ENCODE measurements around the gene NR3C1. TPM values are rescaled to one million over a fixed set of nuclear protein-coding genes. Genes with fewer than 3 reads are reported as not detected.

NR3C1 gene
- total and polyA plus RNA-seq, 2 of the 13 experiments (the other 11 are each of a cell fraction or from before 2014, with no cell fraction given): 10.0 to 24.3 TPM

DNA sequence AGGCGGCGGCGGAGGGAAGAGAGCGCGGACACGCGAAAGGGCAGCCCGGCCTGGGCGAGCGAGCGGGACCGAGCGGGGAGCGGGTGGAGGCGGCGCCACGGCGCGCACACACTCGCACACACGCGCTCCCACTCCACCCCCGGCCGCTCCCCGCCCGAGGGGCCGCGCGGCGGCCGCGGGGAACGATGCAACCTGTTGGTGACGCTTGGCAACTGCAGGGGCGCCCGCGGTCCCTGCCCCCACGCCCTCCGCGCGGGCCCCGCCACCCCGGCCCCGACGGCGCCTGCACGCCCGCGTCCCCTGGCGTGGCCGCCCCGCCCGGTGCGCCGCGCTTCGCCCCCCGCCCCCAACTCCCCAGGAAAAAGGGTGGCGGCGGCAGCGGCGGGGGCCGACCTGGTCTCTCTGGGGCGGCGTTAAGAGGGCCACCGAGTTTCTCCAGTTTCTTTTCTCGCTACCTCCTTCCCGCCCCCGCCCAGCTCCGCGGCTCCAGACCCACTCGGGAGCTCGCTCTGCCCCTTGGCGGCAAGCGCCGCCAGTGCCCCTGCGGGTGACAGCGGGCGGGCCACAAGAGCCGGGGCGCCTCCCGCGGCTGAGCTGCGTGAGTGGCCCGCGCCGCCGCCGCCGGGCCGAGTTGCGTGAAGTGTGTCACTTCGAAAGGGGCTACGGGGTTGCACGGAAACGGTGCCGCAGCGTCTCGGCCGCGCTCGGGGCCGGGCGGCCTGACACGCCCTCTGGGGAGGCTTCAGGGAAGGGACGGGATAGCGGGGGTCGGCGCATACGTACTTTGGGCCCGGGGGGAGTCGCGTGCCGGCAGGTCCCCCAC, at the start of gene NR3C1 (continued):
- TF ChIP-seq, protein P1, sequence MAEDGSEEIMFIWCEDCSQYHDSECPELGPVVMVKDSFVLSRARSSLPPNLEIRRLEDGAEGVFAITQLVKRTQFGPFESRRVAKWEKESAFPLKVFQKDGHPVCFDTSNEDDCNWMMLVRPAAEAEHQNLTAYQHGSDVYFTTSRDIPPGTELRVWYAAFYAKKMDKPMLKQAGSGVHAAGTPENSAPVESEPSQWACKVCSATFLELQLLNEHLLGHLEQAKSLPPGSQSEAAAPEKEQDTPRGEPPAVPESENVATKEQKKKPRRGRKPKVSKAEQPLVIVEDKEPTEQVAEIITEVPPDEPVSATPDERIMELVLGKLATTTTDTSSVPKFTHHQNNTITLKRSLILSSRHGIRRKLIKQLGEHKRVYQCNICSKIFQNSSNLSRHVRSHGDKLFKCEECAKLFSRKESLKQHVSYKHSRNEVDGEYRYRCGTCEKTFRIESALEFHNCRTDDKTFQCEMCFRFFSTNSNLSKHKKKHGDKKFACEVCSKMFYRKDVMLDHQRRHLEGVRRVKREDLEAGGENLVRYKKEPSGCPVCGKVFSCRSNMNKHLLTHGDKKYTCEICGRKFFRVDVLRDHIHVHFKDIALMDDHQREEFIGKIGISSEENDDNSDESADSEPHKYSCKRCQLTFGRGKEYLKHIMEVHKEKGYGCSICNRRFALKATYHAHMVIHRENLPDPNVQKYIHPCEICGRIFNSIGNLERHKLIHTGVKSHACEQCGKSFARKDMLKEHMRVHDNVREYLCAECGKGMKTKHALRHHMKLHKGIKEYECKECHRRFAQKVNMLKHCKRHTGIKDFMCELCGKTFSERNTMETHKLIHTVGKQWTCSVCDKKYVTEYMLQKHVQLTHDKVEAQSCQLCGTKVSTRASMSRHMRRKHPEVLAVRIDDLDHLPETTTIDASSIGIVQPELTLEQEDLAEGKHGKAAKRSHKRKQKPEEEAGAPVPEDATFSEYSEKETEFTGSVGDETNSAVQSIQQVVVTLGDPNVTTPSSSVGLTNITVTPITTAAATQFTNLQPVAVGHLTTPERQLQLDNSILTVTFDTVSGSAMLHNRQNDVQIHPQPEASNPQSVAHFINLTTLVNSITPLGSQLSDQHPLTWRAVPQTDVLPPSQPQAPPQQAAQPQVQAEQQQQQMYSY (CRISPR knock-in tag; IDR thresholded peaks at IDR 0.05): no peak
- TF ChIP-seq ZNF382 (CRISPR knock-in tag; IDR thresholded peaks at IDR 0.05; ENCODE audit: borderline replicate concordance) (no peak), ZNF570 (CRISPR knock-in tag; IDR thresholded peaks at IDR 0.05; ENCODE audit: borderline replicate concordance) (no peak), YEATS2 (CRISPR knock-in tag; IDR thresholded peaks at IDR 0.05; ENCODE audit: borderline replicate concordance) (no peak), SATB2 (CRISPR knock-in tag; IDR thresholded peaks at IDR 0.05) (no peak), ZNF772 (CRISPR knock-in tag; IDR thresholded peaks at IDR 0.05) (peak; percentile 22; the same call in 1 of the 2 replicates), SPEN (CRISPR knock-in tag; IDR thresholded peaks at IDR 0.05; ENCODE audit: low read depth) (0 out of 2 replicates have a peak, but pooled peaks have one; percentile 16), ZNF850 (CRISPR knock-in tag; conservative IDR thresholded peaks at IDR 0.05) (no peak), ZNF564 (CRISPR knock-in tag; IDR thresholded peaks at IDR 0.05) (no peak), FOXC1 (CRISPR knock-in tag; IDR thresholded peaks at IDR 0.05; ENCODE audit: borderline replicate concordance) (no peak), MIER2 (CRISPR knock-in tag; IDR thresholded peaks at IDR 0.05) (no peak), GATA4 (IDR thresholded peaks at IDR 0.05; ENCODE audit: borderline replicate concordance, low read depth) (no peak), DR1 (CRISPR knock-in tag; IDR thresholded peaks at IDR 0.05) (no peak), PHB2 (IDR thresholded peaks at IDR 0.05; ENCODE audit: partially characterized antibody) (no peak), ATF7-NPFF (CRISPR knock-in tag; IDR thresholded peaks at IDR 0.05; ENCODE audit: low read depth) (peak; percentile 48; the same call in 1 of the 2 replicates), FOXA3 (CRISPR knock-in tag; IDR thresholded peaks at IDR 0.05) (peak; percentile 14; the same call in 1 of the 2 replicates), ZFY (CRISPR knock-in tag; IDR thresholded peaks at IDR 0.05) (peak; percentile 41), ZNF256 (CRISPR knock-in tag; conservative IDR thresholded peaks at IDR 0.05) (no peak), SUZ12 (IDR thresholded peaks at IDR 0.05; ENCODE audit: low read depth, low read length) (no peak), RBFOX2 (IDR thresholded peaks at IDR 0.05; ENCODE audit: low read depth, low read length) (peak; percentile 61), ISL2 (CRISPR knock-in tag; IDR thresholded peaks at IDR 0.05) (no peak), ZNF20 (CRISPR knock-in tag; IDR thresholded peaks at IDR 0.05) (no peak)
- TF ChIP-seq, protein P2, sequence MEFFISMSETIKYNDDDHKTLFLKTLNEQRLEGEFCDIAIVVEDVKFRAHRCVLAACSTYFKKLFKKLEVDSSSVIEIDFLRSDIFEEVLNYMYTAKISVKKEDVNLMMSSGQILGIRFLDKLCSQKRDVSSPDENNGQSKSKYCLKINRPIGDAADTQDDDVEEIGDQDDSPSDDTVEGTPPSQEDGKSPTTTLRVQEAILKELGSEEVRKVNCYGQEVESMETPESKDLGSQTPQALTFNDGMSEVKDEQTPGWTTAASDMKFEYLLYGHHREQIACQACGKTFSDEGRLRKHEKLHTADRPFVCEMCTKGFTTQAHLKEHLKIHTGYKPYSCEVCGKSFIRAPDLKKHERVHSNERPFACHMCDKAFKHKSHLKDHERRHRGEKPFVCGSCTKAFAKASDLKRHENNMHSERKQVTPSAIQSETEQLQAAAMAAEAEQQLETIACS (CRISPR knock-in tag; IDR thresholded peaks at IDR 0.05): peak; percentile 71
- TF ChIP-seq, protein P3, sequence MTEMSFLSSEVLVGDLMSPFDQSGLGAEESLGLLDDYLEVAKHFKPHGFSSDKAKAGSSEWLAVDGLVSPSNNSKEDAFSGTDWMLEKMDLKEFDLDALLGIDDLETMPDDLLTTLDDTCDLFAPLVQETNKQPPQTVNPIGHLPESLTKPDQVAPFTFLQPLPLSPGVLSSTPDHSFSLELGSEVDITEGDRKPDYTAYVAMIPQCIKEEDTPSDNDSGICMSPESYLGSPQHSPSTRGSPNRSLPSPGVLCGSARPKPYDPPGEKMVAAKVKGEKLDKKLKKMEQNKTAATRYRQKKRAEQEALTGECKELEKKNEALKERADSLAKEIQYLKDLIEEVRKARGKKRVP (CRISPR knock-in tag; IDR thresholded peaks at IDR 0.05): 0 out of 4 replicates have a peak, but pooled peaks of 1 of the 2 experiments have one; percentile 18

Measured in HepG2 (cell line).